GM19468 (cell line): ENCODE measurements around the gene HNRNPDL.
A peak's percentile ranks its signal among the peaks of the same experiment; 100 is the strongest.
"Not testable (repeated sequence)": the region's sequence is repeated elsewhere in the genome, so short reads cannot be mapped to it uniquely, and the experiment has no call there.

Experiments used
- ATAC-seq: cut with Tn5 transposase; IDR thresholded peaks from one replicate; pipeline ENCODE4 v1.9.1; 2021; ENCODE audit warnings: mild to moderate bottlenecking, moderate library complexity, moderate number of reproducible peaks; ENCODE audit not compliant: unreplicated experiment; ENCODE audit errors: extremely low read depth

HNRNPDL gene

DNA sequence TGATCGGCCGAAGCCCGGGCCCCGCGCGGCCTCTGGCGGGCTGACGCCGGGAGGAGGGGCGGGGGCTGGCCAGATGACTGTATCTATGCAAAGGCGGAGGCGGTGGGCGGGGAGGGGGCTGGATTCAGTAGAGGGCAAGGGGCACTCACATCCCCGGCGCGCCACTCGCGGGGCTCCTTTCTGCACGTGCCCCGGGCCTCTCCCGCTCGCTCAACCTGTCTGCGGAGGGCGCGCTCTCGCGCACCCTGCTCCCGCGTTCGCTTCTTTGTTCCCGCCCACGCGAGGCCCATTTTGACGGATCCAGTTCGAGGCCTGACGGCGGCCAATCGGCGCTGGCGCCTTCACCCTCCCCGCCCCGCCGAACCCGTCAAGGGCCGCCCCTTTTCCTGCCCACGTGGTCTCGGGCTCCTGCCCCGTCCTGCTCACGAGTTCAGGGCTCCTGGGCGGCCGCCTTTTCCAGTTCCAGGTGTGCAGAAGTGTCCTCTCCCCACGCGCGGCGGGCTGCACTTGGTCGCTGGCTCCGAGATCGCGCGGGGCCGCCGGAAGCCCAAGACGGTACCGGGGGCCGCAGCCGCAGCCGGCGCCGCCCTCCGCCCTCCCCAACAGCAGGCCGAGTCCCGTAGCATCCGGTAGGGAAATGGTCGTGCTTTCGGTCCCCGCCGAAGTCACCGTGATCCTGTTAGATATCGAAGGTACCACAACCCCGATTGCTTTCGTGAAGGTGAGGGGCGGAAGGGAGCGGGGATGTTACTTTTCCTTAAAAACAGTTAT lies at the start of gene HNRNPDL, which contains the start of gene ENOPH1:
TSS of gene HNRNPDL (minus strand) at position 270 of the 771 bp plus-strand sequence. CDS start 772 bp downstream, outside the sequence.
TSS of gene ENOPH1 (plus strand) at position 398 of the 771 bp plus-strand sequence. CDS start at position 638, 240 bp downstream.
- ATAC-seq: peak; percentile 81

- no peak for ATAC-seq
Observed at GRCh38 chr4:82479562-82479961, 49.3 kb upstream of the HNRNPDL start.

GRCh38 chr4:82477469-82477868 lies 47.2 kb upstream of the HNRNPDL start:
- ATAC-seq: not testable (repeated sequence)

DNA sequence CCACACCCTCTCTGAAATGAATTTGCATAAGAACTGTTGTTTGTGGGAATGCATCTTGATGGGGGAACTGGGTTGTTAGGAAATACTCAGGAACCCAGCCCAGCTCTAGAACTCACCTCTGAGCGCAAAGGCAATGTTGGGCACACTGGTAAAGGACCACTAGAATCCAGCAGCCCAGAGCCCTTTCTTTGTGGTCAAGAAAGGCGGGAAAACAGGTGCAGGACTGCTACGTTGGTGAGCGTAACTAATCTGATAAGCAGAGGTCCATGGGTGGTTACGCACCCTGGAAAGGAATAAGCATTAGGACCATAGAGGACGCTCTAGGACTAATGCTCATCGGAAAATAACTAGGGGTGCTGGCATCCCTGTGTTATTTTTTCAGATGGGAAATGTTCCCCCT lies 45.7 kb upstream of the HNRNPDL start:
- not testable (repeated sequence) for ATAC-seq

GRCh38 chr4:82473621-82474164 lies 43.4 kb upstream of the HNRNPDL start:
- no peak for ATAC-seq

DNA sequence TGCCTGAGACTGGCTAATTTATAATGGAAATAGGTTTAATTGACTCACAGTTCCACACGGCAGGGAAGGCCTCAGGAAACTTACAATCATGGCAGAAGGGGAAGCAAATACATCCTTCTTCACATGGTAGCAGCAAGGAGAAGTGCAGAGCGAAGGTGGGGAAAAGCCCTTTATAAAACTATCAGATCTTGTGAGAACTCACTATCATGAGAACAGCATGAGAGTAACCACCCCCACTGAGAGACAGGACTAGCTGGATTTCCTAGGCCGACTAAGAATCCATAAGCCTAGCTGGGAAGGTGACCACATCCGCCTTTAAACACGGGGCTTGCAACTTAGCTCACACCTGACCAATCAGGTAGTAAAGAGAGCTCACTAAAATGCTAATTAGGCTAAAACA lies 42.8 kb upstream of the HNRNPDL start:
- ATAC-seq: not testable (repeated sequence)

DNA sequence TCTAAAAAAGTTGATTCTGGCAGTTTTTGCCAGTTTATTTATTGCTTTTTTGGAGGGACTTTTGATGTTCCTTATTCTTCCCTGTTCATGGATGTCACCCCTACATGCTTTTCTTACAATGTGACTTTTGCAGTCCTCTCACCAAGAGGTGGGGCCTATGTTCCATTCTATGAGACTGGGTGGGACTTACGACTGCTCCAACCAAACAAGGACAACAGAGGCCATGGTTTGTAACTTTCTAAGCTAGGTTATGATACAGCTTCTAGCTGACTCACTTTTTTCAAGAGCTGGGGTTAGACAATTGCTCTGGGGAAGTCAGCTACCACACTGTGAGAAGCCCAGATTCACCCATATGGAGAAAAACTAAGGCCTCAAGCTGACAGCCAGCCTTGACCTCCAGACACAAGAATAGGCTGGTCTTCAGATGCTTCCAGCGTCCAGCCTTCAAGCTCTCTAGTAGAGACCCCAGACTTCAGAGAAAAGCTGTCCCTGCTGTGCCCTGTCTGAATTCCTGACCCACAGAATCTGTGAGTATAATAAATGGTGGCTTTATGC lies 39.6 kb upstream of the HNRNPDL start:
- no peak for ATAC-seq

- no peak for ATAC-seq
Observed at GRCh38 chr4:82467471-82467870, 37.2 kb upstream of the HNRNPDL start.

DNA sequence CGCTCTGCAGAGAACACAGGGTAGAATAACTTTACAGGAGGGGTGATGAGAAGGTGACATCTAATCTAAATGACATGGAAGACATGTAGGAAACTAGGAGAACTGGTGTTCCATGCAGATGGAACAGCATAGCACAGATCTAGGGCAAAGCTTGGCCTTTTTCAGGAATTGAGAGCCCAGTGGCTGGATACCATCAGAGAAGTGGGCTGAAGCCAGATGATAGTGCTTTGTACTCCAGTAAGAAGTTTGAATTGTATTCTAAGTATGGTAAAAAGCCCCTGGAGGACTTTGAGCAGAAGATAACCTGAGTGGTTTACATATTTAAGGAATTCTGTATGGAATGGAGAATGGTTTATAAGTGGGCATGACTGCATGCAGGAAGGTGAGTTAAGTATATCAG lies 33.0 kb upstream of the HNRNPDL start:
- no peak for ATAC-seq

GRCh38 chr4:82462415-82462831 lies 32.2 kb upstream of the HNRNPDL start:
- peak; percentile 63 for ATAC-seq

- no peak for ATAC-seq
Observed at GRCh38 chr4:82461710-82462109, 31.4 kb upstream of the HNRNPDL start.

GRCh38 chr4:82458729-82459128 lies 28.5 kb upstream of the HNRNPDL start:
- no peak for ATAC-seq

- ATAC-seq: no peak
Observed at GRCh38 chr4:82457266-82457665, 27.0 kb upstream of the HNRNPDL start.

- no peak for ATAC-seq
Observed at GRCh38 chr4:82452026-82452425, 21.8 kb upstream of the HNRNPDL start.

DNA sequence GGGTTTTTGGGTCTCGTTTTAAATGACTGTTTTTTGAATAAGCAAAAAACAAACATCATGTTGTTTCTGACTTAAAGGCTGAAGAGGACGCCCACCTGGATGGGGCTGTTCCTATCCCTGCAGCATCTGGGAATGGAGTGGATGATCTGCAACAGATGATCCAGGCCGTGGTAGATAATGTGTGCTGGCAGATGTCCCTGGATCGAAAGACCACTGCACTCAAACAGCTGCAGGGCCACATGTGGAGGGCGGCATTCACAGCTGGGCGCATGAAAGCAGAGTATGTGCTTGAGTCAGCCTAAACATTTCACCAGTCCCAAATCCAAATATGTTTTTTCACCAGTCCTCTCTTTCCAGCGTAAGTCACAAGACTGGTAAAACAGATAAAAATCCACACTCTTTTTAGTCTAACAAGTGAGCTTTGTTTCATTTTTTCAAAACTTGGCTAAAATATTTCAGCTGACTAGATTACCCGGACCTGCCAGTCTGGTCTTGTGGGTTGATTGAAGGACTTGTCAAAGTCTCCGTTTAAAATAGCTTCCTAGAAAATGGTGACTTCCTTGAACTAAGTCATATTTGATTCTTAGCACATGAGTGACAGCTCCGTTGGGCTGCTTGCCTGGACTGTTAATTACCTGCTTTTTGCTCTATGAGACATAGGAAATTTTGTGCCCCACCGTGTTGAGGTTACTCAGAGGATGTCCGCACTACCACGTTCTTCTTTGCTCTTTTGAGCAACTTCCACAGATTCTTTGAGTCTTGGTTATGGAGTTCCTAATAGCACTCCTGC lies 20.9 kb upstream of the HNRNPDL start:
- ATAC-seq: no peak

DNA sequence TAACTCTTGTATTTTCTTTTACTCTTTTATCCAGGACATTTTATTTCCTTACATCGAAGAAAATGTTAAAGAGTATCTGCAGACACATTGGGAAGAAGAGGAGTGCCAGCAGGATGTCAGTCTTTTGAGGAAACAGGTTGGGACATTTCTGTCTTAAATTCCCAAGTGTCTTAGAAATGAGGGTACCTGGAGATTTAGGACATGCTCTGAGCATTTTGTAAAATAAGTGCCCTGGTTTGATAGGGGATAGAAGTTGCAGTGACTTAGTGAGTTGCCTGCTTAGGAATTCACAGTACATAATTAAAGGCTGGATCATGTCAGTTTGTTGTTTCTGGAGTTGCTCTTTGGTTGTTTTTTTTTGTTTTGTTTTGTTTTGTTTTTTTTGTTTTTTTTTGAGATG lies 17.6 kb upstream of the HNRNPDL start:
- no peak for ATAC-seq

GRCh38 chr4:82439088-82439487 lies 8.8 kb upstream of the HNRNPDL start:
- no peak for ATAC-seq

GRCh38 chr4:82437285-82438005 lies 7.2 kb upstream of the HNRNPDL start:
- no peak for ATAC-seq

GRCh38 chr4:82436780-82437179 lies 6.5 kb upstream of the HNRNPDL start:
- ATAC-seq: no peak

GRCh38 chr4:82436130-82436529 lies 5.9 kb upstream of the HNRNPDL start:
- no peak for ATAC-seq
